ENCODE data around the gene AOPEP. TPM values are rescaled to one million over a fixed set of nuclear protein-coding genes. Genes with fewer than 3 reads are reported as not detected.

The AOPEP gene
- total and polyA plus RNA-seq, 9 of the 15 experiments (the other 6 are each of a cell fraction or from before 2014, with no cell fraction given): 4.5 to 19.3 (median 13.5) TPM

- TF ChIP-seq ZBTB8A (IDR thresholded peaks at IDR 0.05; ENCODE audit: partially characterized antibody) (no peak), RBM22 (IDR thresholded peaks at IDR 0.05; ENCODE audit: low read depth, low read length, poor library complexity, severe bottlenecking) (no peak), ZNF311 (CRISPR knock-in tag; IDR thresholded peaks at IDR 0.05) (no peak), SMAD1 (IDR thresholded peaks at IDR 0.05; ENCODE audit: low read depth, low read length, partially characterized antibody) (no peak), ILF3 (IDR thresholded peaks at IDR 0.05; ENCODE audit: borderline replicate concordance) (no peak)
Observed at GRCh38 chr9:94991961-94992907, 265.7 kb downstream of the AOPEP start (continued).

- ChIA-PET CTCF (ENCODE audit: low intra/inter-chr PET ratio) (no interaction called here), POLR2A (interaction anchor here (0.8 kb wide), 1 partner anchor 10 kb away, joined by 3 read pairs; no protein-coding TSS in a partner anchor)
- Histone ChIP-seq H2AFZ (ENCODE audit: low read depth, low read length) (no peak overlapping the region), H3K79me2 (ENCODE audit: control insufficient read depth, insufficient read depth, low read length) (no peaks in the 10 kb centered on the region), H3K27ac (ENCODE audit: extremely low read depth, low read depth, low read length) (no peak overlapping the region), H3K36me3 (ENCODE audit: control insufficient read depth, insufficient read depth, low read length) (no peaks in the 10 kb centered on the region), H4K20me1 (replicated peaks; ENCODE audit: control insufficient read depth, insufficient read depth, low read length) (no peaks in the 10 kb centered on the region), H3K4me1 (replicated peaks in 1 of 2; ENCODE audit: control insufficient read depth in 2 of 2, insufficient read depth in 2 of 2, low read length in 2 of 2) (no peaks in the 10 kb centered on the region), H3K4me3 (no peak overlapping the region), H3K4me2 (ENCODE audit: insufficient read depth, low read length) (no peak overlapping the region), H3K9ac (ENCODE audit: insufficient read depth in 1 of 2, low read depth in 2 of 2, low read length in 2 of 2) (no peak overlapping the region), H3K9me1 (ENCODE audit: control insufficient read depth, insufficient read depth, low read length) (no peaks in the 10 kb centered on the region), H3K27me3 (ENCODE audit: control insufficient read depth in 2 of 2, insufficient read depth in 2 of 2, low read length in 2 of 2) (no peaks in the 10 kb centered on the region), H3K9me3 (replicated peaks; ENCODE audit: control insufficient read depth, insufficient read depth, low read depth, low read length) (no peaks in the 10 kb centered on the region)
- in situ Hi-C loops (cut with MboI) (no loop called here), intact Hi-C loops (cut with micrococcal nuclease) (no loop called here)
- no peak for TF ChIP-seq CTCF (IDR thresholded peaks at IDR 0.05 in 2 of 3, conservative IDR thresholded peaks at IDR 0.05 in 1 of 3; ENCODE audit: insufficient read depth in 2 of 3, low read depth in 1 of 3, low read length in 3 of 3)
- TF ChIP-seq ZNF384 (IDR thresholded peaks at IDR 0.05; ENCODE audit: low read depth, low read length): no peak
- no peak for TF ChIP-seq ZFP36 (IDR thresholded peaks at IDR 0.05; ENCODE audit: low read depth, low read length, partially characterized antibody)
- no peak for TF ChIP-seq ZNF507 (tag; conservative IDR thresholded peaks at IDR 0.05)
- TF ChIP-seq RERE (CRISPR knock-in tag; IDR thresholded peaks at IDR 0.05; ENCODE audit: borderline replicate concordance): no peak
- BruUV-seq (replicated peaks): no TSS peak
- ATAC-seq: no peak
- 57% methylated on average over 9 of the region's 9 CpGs for WGBS (ENCODE audit: insufficient coverage, low coverage, missing lambda C conversion rate)
- no peak for DNase-seq (ENCODE audit: extremely low read depth in 1 of 4, low spot score in 3 of 4)
- FAIRE-seq: no peak
Observed at GRCh38 chr9:94993160-94993820, 266.8 kb downstream of the AOPEP start.

All from K562 (cell line).